ENCODE results near the gene B3GALT6.

DNA sequence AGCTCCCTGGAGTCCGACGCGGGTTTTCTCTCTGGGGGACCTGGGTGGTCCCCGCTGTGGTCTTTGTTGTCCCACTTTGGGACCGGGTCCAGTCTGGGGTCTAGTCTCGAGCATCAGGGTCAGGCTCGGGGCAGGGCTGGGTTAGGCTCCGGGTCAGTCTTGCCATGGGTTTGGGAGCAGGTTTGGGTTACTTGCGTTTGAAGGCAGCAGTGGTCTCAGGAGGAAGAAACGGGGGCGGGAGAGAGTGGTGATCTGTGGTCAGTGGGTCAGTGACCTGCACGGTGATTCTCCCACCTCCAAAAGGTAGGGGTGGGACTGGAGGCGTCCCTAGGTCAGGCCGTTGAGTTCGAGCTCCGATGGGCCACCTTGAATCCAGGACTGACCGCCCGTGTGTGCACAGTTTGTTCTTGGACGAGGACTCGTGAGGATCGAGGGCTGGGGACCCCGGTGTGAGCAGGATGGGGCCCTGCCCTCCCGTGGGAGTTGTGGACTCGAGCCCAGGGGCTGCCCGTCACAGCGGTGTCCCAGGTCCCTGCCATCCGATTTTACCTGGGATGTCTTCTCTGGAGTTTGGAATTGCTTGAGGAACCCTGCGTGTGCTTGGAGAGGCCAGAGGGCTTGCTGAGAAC, 2.3 kb downstream of the B3GALT6 start:
- TF ChIP-seq SP1 (IDR thresholded peaks at IDR 0.05) = no peak
- TF ChIP-seq CTBP1 (IDR thresholded peaks at IDR 0.05; ENCODE audit: borderline replicate concordance) = no peak
- no peak for TF ChIP-seq ELF4 (IDR thresholded peaks at IDR 0.05)
- no peak for TF ChIP-seq FOXM1 (IDR thresholded peaks at IDR 0.05; ENCODE audit: borderline replicate concordance)
- TF ChIP-seq BHLHE40 (IDR thresholded peaks at IDR 0.05; ENCODE audit: borderline replicate concordance) = no peak
- no peak for TF ChIP-seq PKNOX1 (IDR thresholded peaks at IDR 0.05)
- no peak for TF ChIP-seq FOXK2 (IDR thresholded peaks at IDR 0.05)
- TF ChIP-seq ZNF384 (IDR thresholded peaks at IDR 0.05) = no peak
- TF ChIP-seq FOXA1 (IDR thresholded peaks at IDR 0.05) = no peak
- no peak for TF ChIP-seq SUZ12 (IDR thresholded peaks at IDR 0.05)

Data from HEK293T (cell line).